IgD-negative memory B cell (primary cell): ENCODE measurements around the gene AGTR1. TPM values are rescaled to one million over a fixed set of nuclear protein-coding genes. Genes with fewer than 3 reads are reported as not detected.
"Not testable (repeated sequence)": the region's sequence is repeated elsewhere in the genome, so short reads cannot be mapped to it uniquely, and the experiment has no call there.

ENCODE experiments used
- H3K27ac Mint-ChIP-seq, 3 donors: one replicate each; pipeline ENCODE4 v1.8.0; 2020 to 2022; ENCODE audit warnings: mild to moderate bottlenecking in 3 of 3, mixed read lengths in 3 of 3, moderate library complexity in 1 of 3
- H3K27me3 Mint-ChIP-seq: one replicate; pipeline ENCODE4 v1.8.0; 2021; ENCODE audit warnings: mixed read lengths
- H3K36me3 Mint-ChIP-seq: one replicate; pipeline ENCODE4 v1.8.0; 2020; ENCODE audit warnings: mild to moderate bottlenecking, mixed read lengths
- H3K4me1 Mint-ChIP-seq, 3 donors: one replicate each; pipeline ENCODE4 v1.8.0; 2020 to 2022; ENCODE audit warnings: mixed read lengths in 3 of 3, mild to moderate bottlenecking in 1 of 3
- H3K4me3 Mint-ChIP-seq, 4 donors: one replicate each; pipeline ENCODE4 v1.8.0; 2020 to 2022; ENCODE audit warnings: mild to moderate bottlenecking in 4 of 4, mixed read lengths in 4 of 4, moderate library complexity in 3 of 4
- H3K9me3 Mint-ChIP-seq, 3 donors: one replicate each; pipeline ENCODE4 v1.8.0; 2020 to 2021; ENCODE audit warnings: mixed read lengths in 3 of 3, mild to moderate bottlenecking in 1 of 3
- polyA plus RNA-seq: library from polyadenylated mRNA; unstranded; fragments of 300-500 nt; fragmentation: Illumina TruSeq; gene quantifications from one replicate; pipeline ENCODE4 v1.2.3, GENCODE V29; 2021

The AGTR1 gene
- polyA plus RNA-seq, 1 donor from 2014 or later, result not detected

DNA sequence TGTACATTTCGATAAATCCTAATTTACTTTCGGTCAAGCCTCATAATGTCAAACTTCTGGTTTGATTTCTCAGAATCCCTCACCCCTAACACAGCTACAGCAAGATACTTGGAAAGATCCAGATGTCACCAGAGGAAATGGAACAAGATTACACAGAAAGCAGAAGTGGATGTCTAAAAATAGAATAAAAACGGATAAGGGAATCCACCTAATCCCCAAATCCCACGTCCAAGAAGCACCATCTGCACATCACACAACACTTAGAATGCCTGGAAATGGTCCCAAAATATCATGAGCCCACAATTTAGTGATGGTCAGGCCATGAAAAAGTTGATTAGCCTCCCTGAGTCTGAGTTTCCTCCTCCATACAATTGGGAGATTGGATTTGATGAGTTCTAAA lies 61.7 kb downstream of the AGTR1 start:
- Mint-ChIP-seq H3K27ac (no peak overlapping the region), H3K9me3 (no peaks in the 10 kb centered on the region)

DNA sequence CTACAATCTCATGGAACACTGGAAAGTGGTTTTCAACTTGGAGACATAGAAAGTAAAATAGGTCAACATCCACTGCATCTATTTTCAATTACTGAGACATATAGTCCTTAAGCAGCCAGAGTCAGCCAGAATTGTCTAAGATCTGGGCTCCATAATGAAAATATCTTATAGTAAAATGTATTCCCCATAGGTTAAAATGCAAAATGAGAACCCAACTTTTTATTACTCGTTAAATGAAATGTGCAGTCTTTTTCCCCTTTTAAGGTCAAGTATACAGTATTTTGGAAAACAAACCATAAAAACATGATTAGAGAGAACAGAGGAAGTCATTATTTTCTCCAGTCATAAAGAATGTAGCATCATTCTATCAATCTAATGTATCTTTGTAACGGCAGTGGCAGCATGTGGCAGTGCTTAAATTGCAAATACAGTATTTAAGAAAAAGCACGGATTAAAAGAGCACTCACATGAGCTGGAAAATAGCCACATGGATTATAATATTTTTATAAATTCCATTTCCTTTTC lies 65.5 kb downstream of the AGTR1 start:
- Mint-ChIP-seq H3K27ac (no peak overlapping the region), H3K36me3 (peaks cover 2% of the 10 kb centered on the region), H3K27me3 (peaks cover 2% of the 10 kb centered on the region), H3K9me3 (peaks cover 0 to 4% (median 2%) of the 10 kb centered on the region in 3 donors), H3K4me1 (no peaks in the 10 kb centered on the region), H3K4me3 (no peak overlapping the region)

More for the DNA sequence above, 61.7 kb downstream of the AGTR1 start:
- Mint-ChIP-seq H3K4me1 (peaks cover 0 to 1% (median 0%) of the 10 kb centered on the region in 3 donors), H3K36me3 (no peaks in the 10 kb centered on the region), H3K27me3 (peaks cover 2% of the 10 kb centered on the region), H3K4me3 (no peak overlapping the region)

DNA sequence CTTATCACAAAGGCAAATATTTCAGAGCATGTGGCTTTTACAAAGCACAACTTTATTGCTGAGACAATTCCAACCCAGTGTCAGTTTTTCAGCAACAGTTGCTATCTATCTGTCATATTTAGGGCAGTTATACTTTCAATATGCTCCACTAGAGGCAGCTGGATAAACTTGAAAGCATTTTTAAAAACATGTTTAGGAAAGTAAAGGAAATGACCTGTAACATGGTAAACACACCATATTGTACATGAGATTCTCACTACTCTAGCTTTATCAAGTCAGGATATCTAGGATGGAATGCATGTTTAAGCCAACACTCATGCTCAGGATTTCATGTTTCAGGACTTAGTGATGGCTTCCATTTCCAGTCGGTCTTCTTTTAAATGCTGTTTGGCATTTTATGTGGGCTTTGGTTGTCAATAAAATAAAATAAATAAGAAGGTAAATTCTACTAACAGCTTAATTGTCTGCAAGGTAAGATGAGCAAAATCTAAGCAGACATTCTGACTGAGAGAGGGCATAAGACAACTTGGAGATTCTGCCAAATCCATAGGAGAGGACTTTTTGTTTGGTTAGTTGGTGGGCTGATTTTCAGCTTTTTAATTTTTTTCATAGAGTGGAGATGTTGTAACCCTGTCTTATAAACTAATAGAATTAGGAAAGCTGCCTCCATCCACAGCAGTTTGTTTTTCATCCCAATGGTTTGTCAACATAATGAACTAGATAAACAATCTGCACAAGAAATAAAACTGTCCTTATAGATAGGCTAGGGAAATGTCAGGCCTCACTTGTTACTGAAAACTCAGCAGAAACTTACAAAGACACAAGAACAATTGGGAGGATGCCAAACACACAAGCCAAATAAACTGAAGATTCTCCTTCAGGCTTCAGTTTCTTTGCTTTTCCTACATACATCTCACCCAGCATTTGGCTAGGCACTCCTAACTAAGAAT lies 66.6 kb downstream of the AGTR1 start:
- no peak overlapping the region for H3K27ac Mint-ChIP-seq
- H3K27me3 Mint-ChIP-seq, result peaks cover 2% of the 10 kb centered on the region
- H3K9me3 Mint-ChIP-seq, result peaks cover 0 to 7% (median 2%) of the 10 kb centered on the region in 3 donors
- no peaks in the 10 kb centered on the region for H3K4me1 Mint-ChIP-seq
- peaks cover 2% of the 10 kb centered on the region for H3K36me3 Mint-ChIP-seq
- H3K4me3 Mint-ChIP-seq, result no peak overlapping the region

DNA sequence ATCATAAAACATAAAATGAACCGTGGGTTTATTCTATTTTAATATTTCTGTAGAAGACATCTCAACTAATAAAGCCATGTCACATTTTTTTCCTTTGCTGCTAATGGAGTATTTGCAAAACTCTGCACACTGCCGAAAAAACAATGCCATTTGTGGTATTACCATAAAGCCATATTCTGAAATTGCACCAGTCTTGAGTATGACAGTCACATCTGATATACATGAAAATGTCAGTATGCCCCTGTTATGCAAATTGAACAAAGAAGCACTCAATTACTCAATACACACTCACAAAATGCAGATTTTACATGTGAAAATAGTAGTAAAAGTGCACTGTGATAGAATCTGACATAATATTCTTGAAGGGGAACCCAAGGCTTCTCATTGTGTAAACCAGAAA lies 74.7 kb downstream of the AGTR1 start:
- H3K36me3 Mint-ChIP-seq, result no peaks in the 10 kb centered on the region
- peaks cover 2 to 10% (median 4%) of the 10 kb centered on the region in 3 donors for H3K9me3 Mint-ChIP-seq
- H3K27me3 Mint-ChIP-seq, result no peaks in the 10 kb centered on the region
- no peak overlapping the region for H3K4me3 Mint-ChIP-seq
- H3K4me1 Mint-ChIP-seq, result no peaks in the 10 kb centered on the region
- H3K27ac Mint-ChIP-seq, result no peak overlapping the region

DNA sequence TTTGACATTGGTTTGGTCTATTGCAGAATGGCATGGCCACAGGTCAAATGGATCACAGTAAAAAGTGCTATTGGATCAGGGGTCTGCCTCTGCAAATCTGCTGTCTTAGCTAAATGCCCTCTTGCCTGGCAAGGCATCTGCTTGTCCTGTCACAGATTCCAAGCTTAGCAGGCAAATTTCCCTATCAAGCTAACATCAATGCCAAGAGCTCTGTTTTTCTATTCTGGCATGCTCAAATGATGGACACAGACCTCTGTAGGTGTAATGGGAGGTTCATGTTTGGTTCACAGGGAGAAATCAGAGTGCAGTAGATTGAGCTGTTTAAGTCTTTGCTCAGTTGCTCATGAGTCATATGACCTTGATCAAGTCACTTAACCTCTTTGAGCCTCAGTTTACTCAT lies 75.1 kb downstream of the AGTR1 start:
- H3K27ac Mint-ChIP-seq, result no peak overlapping the region
- H3K27me3 Mint-ChIP-seq, result no peaks in the 10 kb centered on the region
- H3K4me3 Mint-ChIP-seq, result no peak overlapping the region
- no peaks in the 10 kb centered on the region for H3K4me1 Mint-ChIP-seq
- H3K9me3 Mint-ChIP-seq, result peaks cover 2 to 10% (median 4%) of the 10 kb centered on the region in 3 donors
- no peaks in the 10 kb centered on the region for H3K36me3 Mint-ChIP-seq

DNA sequence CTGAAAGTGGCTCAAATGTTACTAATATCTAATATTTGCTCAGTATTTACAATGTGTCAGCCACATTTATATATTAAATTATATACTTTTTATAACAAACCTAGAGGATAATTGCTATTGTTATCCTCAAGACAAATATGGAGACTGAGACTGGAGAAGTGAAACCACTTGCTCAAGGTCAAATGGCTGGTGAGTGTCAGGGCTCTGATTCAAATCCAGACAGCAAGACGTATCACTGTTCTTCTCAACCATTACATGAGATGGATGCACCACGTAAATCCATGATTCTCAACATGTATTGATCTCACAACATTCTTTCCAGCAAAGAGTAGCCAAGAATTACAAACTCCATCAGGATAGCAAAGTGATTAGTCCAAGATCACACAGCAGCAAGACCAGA lies 76.1 kb downstream of the AGTR1 start:
- Mint-ChIP-seq H3K27ac (no peak overlapping the region), H3K4me3 (no peak overlapping the region), H3K36me3 (no peaks in the 10 kb centered on the region), H3K4me1 (no peaks in the 10 kb centered on the region), H3K27me3 (no peaks in the 10 kb centered on the region), H3K9me3 (peaks cover 2 to 5% (median 4%) of the 10 kb centered on the region in 3 donors)

DNA sequence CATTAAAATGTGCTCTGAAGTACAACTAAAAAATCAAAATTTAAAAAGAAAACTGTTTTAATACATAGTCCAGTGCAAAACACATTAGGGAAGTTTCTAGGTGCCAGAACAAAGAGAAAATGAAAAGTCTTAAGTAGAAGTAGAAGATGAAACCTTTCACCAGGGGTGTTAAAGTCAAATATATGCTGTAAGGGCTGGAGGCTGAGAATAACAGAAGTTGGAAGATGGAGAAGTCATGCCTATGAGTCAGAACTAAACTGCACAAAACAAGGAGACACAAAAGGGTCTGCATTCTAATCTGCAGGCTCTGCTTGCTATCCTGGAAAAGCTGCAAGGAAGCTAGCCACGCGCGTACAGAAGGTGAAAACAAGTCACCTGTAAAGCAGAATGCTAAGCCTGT lies 81.2 kb downstream of the AGTR1 start:
- Mint-ChIP-seq H3K4me3 (no peak overlapping the region), H3K27me3 (no peaks in the 10 kb centered on the region), H3K36me3 (no peaks in the 10 kb centered on the region), H3K4me1 (no peaks in the 10 kb centered on the region), H3K9me3 (peaks cover 0 to 2% (median 0%) of the 10 kb centered on the region in 3 donors), H3K27ac (no peak overlapping the region)

DNA sequence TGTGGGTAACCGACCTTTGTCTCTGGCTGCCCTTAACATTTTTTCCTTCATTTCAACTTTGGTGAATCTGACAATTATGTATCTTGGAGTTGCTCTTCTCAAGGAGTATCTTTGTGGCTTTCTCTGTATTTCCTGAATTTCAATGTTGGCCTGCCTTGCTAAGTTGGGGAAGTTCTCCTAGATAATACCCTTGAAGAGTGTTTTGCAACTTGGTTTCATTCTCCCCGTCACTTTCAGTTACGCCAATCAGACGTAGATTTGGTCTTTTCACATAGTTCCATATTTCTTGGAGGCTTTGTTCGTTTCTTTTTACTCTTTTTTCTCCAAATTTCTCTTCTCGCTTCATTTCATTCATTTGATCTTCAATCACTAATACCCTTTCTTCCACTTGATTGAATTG lies 87.3 kb downstream of the AGTR1 start:
- H3K27me3 Mint-ChIP-seq, H3K9me3 Mint-ChIP-seq, H3K27ac Mint-ChIP-seq, H3K4me1 Mint-ChIP-seq, H3K4me3 Mint-ChIP-seq, H3K36me3 Mint-ChIP-seq: not testable (repeated sequence)

DNA sequence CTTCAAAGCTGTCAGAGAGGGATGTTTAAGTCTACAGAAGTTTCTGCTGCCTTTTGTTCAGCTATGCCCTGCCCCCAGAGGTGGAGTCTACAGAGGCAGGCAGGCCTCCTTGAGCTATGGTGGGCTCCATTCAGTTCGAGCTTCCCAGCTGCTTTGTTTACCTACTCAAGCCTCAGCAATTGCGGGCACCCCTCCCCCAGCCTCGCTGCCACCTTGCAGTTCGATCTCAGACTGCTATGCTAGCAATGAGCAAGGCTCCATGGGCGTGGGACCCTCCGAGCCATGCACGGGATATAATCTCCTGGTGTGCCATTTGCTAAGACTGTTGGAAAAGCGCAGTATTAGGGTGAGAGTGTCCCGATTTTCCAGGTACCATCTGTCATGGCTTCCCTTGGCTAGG lies 88.5 kb downstream of the AGTR1 start:
- H3K36me3 Mint-ChIP-seq, H3K27ac Mint-ChIP-seq, H3K27me3 Mint-ChIP-seq, H3K9me3 Mint-ChIP-seq, H3K4me1 Mint-ChIP-seq, H3K4me3 Mint-ChIP-seq: not testable (repeated sequence)

DNA sequence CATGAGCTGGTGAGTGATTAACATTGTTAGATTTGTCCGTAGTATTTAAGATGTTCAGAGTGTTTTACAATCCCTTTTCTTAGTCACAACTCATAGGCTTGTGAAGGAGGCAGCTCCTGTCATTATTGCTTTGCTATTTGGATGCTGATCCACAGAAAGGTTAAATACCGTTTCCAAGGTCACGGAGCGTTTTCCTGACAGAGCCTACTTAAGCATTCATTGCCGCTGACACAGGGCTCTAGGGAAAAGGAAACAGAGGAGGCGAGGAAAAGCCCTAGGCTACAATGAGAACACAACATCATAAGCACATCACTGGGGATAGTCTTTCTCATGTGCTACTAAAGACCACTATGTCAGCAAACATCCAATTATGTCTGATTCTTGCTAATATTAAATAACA lies 91.4 kb downstream of the AGTR1 start:
- Mint-ChIP-seq H3K27ac (no peak overlapping the region), H3K4me3 (no peak overlapping the region), H3K4me1 (no peaks in the 10 kb centered on the region), H3K36me3 (no peaks in the 10 kb centered on the region), H3K27me3 (peaks cover 4% of the 10 kb centered on the region), H3K9me3 (peaks cover 0 to 2% (median 0%) of the 10 kb centered on the region in 3 donors)

DNA sequence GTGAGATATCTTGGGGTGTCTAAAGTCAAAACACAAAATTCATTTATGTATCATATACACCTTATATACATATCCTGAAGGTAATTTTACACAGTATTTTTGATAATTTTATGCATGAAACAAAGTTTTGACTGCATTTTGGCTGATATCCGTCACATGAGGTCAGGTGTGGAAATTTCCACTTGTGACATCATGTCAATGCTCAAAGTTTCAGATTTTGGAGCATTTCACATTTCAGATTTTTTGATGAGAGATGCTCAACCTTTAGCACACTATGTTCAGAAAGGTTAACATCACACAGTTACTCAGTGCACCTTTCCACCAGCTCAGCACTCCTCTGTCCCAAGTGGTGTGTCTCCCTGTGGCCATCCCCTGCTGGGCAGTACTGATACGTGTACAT lies 92.2 kb downstream of the AGTR1 start:
- H3K4me3 Mint-ChIP-seq, result no peak overlapping the region
- no peaks in the 10 kb centered on the region for H3K36me3 Mint-ChIP-seq
- peaks cover 0 to 2% (median 0%) of the 10 kb centered on the region in 3 donors for H3K9me3 Mint-ChIP-seq
- no peak overlapping the region for H3K27ac Mint-ChIP-seq
- H3K4me1 Mint-ChIP-seq, result no peaks in the 10 kb centered on the region
- H3K27me3 Mint-ChIP-seq, result peaks cover 1% of the 10 kb centered on the region

DNA sequence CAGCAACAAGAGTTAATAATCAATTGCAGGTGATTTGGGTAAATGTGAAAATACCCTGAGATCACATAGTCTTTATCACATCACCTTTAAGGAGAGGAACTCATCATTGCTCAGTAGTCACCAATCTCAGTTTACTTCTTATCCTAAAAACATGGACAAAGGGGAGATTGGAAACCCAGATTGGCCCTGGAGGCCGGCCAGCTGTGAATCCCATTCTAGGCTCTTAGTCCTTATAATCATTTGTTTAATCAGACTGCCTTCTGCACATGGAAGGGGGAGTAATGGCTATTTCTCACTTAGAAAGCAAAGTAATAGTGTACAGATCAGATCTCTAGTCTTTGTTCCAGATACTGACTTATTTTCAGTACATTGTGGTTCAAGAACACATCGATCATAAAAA lies 92.7 kb downstream of the AGTR1 start:
- Mint-ChIP-seq H3K27ac (peak overlapping the region in 1 of 3 donors; percentile 27), H3K36me3 (no peaks in the 10 kb centered on the region), H3K27me3 (peaks cover 1% of the 10 kb centered on the region), H3K4me1 (no peaks in the 10 kb centered on the region), H3K4me3 (no peak overlapping the region), H3K9me3 (peaks cover 0 to 2% (median 0%) of the 10 kb centered on the region in 3 donors)

DNA sequence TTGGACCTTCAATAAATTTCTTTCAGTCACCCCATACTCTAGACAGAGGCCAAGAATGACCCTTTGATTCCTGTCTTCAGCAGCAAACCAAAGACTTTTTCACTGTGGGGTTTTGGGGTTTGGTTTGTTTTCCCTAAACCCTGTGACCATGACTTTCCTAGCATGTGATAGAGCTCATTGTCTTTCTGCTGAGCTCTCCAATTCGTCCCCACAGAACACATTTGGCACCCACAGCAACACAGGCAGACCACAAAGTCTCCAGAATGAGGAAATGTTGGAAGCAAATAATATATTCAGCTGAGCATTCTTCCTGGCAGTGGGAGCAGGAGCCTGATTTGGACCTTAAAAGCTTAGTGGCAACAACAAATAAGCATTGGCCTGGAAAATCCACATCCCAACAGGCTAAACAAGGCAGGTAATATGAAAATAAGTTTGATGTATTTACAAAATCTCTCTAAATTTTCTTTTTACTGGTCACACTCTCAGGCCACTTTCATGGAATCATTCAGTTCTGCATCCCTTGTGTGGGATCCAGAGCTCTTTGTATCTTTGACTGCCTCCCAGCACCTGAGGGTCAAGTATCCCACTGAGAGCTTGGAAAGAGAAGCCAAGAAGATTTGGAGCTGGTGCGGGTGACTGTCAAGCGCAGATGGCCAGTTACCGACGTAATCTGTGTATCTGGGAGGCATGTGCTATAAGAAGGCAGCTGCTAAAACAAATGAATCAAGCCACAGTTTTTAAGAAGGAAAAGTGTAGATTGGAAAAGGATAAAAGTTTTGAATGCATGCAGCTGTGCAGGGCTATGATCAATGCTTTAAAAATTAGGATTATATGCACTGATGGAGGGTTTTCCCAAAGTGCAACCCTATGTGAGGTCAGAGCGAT lies 93.4 kb downstream of the AGTR1 start:
- no peak overlapping the region for H3K4me3 Mint-ChIP-seq
- no peaks in the 10 kb centered on the region for H3K27me3 Mint-ChIP-seq
- no peaks in the 10 kb centered on the region for H3K36me3 Mint-ChIP-seq
- peaks cover 0 to 2% (median 0%) of the 10 kb centered on the region in 3 donors for H3K9me3 Mint-ChIP-seq
- H3K4me1 Mint-ChIP-seq, result no peaks in the 10 kb centered on the region
- no peak overlapping the region for H3K27ac Mint-ChIP-seq

DNA sequence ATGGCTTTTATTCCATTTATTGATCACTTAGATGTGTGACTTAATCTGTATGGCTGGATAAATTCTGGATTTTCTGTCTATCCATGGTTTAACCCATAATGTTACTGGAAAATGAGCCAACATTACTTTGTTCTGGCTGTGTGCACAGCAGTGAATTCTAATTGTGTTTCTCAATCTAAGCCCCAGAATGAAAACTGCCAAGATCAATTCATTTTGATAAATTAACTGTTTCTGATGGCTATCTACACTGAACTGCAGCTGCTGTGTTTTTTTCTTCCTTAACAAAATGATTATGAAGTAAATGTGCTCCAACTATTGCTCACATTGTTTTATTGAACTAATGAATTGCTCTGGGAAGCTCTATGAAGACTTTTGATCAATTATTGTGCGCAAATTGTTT lies 94.2 kb downstream of the AGTR1 start:
- Mint-ChIP-seq H3K27ac (no peak overlapping the region), H3K27me3 (no peaks in the 10 kb centered on the region)

DNA sequence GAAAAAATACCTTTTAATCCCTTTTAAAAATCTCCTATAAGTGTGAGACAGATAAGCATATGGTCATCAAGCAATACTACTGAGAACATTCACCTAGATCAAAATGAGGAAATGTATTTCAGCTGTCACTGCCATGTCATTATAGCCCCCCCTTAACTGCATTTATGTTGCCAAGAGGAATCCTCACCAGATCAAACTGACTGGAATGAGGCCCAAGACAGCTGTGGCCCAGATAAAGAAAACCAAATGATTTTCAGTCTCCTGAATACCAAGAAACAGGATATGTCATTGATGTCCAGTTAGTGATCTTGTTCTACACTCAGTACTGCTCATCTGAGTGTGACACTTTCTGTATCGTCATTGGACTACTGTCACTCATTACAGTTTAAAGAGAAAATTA lies 94.8 kb downstream of the AGTR1 start:
- Mint-ChIP-seq H3K27me3 (no peaks in the 10 kb centered on the region), H3K9me3 (peaks cover 0 to 2% (median 0%) of the 10 kb centered on the region in 3 donors), H3K27ac (no peak overlapping the region), H3K4me3 (no peak overlapping the region), H3K36me3 (no peaks in the 10 kb centered on the region), H3K4me1 (no peaks in the 10 kb centered on the region)

More for the DNA sequence above, 94.2 kb downstream of the AGTR1 start:
- H3K9me3 Mint-ChIP-seq, result peaks cover 0 to 2% (median 0%) of the 10 kb centered on the region in 3 donors
- H3K4me1 Mint-ChIP-seq, result no peaks in the 10 kb centered on the region
- H3K36me3 Mint-ChIP-seq, result no peaks in the 10 kb centered on the region
- H3K4me3 Mint-ChIP-seq, result no peak overlapping the region
